ENCODE data around the gene FBXL12.
"Not testable (repeated sequence)": the region's sequence is repeated elsewhere in the genome, so short reads cannot be mapped to it uniquely, and the experiment has no call there.

The FBXL12 gene

GRCh38 chr19:9791073-9791367 lies 27.9 kb downstream of the FBXL12 start:
- not testable (repeated sequence) for DNase-seq

- DNase-seq: not testable (repeated sequence)
Observed at GRCh38 chr19:9789579-9789978, 29.3 kb downstream of the FBXL12 start.

- DNase-seq: no peak
Observed at GRCh38 chr19:9789066-9789465, 29.8 kb downstream of the FBXL12 start.

GRCh38 chr19:9788604-9789003 lies 30.3 kb downstream of the FBXL12 start:
- not testable (repeated sequence) for DNase-seq

GRCh38 chr19:9786819-9787218 lies 32.1 kb downstream of the FBXL12 start:
- no peak for DNase-seq

- no peak for DNase-seq
Observed at GRCh38 chr19:9786342-9786741, 32.5 kb downstream of the FBXL12 start.

GRCh38 chr19:9785367-9786331 lies 33.2 kb downstream of the FBXL12 start:
- DNase-seq: peak; percentile 92

GRCh38 chr19:9784163-9784496 lies 34.7 kb downstream of the FBXL12 start:
- DNase-seq: not testable (repeated sequence)

GRCh38 chr19:9782338-9782737 lies 36.5 kb downstream of the FBXL12 start:
- no peak for DNase-seq

- peak; percentile 86 for DNase-seq
Observed at GRCh38 chr19:9768175-9769112, 50.4 kb downstream of the FBXL12 start, which contains the start of gene ZNF846. TSS of gene ZNF846 (minus strand) at chr19:9768738. CDS start at chr19:9764950, 3,788 bp downstream.
